Measurements from ENCODE around the gene SEZ6L.

Gene SEZ6L

GRCh38 chr22:26342745-26343410 lies 173.6 kb downstream of the SEZ6L start:
- DNase-seq, result no peak

DNA sequence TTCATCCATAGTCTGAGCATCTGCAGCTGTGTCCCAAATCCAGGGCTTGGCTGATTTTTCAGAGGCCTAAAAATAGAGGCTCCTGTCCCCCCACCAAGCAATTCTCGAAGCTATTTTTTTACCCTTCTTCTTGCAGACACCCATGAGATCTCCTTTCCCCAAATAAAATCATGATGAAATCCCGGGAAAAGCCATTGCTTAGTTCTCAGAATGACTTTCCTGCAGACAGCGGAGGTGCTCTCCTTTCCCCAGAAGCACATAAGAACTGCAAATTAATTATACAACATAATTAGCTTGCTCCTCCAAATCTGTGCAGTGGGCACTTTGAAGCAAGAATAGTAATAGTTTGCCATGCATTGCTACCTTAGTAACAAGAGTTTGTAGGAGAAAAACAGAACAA lies 176.2 kb downstream of the SEZ6L start:
- DNase-seq, result no peak

- DNase-seq, result no peak
These were observed 179.7 kb downstream of the SEZ6L start for GRCh38 chr22:26348810-26349526.

DNA sequence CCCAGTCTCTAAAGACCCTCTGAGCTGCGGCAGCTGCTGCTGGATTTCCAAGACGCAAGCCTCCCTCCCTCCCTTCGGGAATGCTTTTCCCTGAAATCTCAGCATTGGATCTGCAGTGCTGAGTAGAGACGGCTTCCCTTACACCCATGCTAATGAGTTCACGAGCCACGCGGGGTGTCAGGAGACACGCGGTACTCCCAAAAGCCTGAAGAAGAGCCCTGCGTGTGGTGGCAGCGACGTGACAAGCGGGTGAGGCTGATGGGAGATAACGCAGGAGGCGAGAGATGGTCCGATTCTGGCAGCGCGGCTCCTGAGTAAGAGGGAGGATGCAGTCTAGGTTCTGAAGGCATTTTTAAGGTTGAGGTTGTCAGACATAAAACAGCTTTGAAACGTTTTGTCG lies 185.4 kb downstream of the SEZ6L start:
- DNase-seq, result no peak

DNA sequence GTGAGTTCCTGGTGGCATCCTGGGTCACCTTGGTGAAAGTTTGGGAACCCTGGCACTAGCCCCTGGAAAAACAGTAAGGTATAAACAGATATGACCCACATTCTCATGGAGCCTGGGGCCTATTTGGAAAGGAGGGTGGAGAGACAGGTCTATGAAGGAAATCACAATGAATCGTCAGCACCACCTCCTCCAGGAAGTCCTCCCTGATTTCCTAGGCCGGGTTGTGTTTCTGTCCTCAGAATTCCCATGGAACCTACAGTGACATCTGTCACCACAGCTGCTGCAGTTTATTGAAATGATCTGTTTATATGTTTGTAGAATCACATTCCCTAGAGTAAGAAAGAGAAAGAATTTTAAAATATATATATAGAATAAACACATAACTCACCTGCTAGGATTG lies 188.0 kb downstream of the SEZ6L start:
- no peak for DNase-seq

DNA sequence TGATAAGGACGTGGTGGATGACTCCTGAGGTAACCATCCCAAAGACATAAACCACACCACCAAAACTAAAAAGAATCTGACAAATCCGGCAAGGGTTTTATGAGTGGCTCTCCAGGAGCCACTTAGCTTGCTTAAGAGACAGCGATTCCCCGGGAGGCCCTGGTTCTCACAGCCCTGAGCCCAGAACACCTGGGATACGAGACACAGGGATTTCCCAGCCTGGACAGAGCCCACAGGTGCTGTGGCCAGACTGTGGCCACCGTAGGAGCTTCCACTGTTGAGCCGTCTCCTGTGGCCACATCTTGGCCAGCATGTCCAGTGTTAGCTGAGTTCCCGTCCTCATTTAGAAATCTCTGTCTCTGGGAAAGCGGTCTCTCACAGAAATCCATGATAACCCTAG lies 188.6 kb downstream of the SEZ6L start:
- DNase-seq, result no peak

DNA sequence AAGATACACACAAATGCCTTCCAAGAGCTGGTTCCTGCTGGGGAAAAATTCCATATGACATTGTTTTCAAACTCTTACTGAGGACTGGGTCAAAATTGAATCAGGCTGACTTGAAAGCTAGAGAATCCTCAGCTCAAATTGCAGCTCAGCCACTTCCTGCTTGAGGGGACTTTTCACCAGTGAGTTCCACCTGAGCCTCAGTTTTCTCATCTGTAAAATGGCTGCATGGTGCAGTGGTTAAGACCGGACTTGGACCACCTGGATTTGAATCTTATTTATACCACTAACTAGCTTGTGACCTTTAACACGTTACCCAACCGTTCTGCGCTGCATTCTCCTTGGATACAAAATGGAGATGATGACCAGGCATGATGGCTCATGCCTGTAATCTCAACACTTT lies 189.9 kb downstream of the SEZ6L start:
- no peak for DNase-seq

- peak; percentile 32 for DNase-seq
These were observed 191.1 kb downstream of the SEZ6L start for GRCh38 chr22:26360169-26360885.

DNA sequence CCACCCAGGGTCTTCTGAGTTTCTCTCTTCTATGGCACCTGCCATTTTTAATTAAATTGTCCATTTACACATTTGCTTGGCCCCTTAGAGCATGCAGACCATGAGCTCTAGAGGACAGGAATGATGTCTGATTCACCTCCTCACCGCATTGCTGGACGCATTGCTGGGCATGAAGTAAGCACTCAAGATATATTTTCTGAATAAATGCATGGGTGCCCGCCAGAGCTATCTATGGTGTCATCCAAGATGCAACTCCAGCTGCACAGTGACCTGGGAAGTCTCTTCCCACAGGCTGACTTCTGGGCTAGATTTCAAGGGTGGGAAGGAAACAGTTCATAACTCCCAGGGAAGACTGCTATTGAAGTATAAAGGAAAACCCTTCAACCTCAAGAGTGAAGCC lies 193.2 kb downstream of the SEZ6L start:
- no peak for DNase-seq

DNA sequence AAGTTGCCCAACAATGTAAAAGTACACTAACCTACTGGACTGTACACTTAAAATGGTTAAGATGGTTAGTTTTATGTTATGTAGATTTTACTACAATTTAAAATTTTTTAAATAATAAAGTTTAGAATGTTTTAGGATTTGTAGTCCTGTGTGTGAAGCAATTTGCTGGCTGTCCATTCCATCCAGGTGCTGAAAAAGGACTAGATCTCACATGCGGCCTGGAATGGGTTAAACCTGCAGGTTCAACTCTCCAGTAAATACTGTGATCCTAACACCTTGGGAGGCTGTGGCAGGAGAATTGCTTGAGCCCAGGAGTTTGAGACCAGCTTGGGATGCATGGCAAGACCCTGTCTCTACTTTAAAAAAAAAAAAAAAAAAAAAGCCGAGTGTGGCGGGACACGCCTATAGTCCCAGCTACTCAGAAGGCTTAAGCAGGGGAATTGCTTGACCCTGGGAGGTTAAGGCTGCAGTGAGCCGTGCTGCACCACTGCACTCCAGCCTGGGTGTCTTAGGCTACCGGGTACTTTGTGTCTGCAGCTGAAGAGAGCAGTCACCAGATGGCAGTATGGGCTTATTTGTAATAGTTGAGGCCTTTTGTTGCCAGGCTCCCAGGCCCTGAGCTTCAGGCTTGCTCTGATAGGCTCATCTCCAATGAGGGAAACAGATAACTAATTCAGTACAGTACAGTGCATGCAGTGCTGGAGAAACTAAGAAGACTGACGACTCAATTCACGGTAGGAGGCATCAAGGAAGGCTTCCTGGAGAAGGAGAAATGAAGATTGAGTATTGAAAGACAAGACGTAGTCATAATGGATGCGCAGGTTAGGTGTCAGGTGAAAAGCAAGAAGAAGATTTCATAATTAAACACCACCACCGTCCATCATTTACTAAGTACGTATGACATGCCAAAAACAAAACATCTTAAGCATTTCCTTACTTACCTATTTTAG lies 195.1 kb downstream of the SEZ6L start:
- peak; percentile 30 for DNase-seq

DNA sequence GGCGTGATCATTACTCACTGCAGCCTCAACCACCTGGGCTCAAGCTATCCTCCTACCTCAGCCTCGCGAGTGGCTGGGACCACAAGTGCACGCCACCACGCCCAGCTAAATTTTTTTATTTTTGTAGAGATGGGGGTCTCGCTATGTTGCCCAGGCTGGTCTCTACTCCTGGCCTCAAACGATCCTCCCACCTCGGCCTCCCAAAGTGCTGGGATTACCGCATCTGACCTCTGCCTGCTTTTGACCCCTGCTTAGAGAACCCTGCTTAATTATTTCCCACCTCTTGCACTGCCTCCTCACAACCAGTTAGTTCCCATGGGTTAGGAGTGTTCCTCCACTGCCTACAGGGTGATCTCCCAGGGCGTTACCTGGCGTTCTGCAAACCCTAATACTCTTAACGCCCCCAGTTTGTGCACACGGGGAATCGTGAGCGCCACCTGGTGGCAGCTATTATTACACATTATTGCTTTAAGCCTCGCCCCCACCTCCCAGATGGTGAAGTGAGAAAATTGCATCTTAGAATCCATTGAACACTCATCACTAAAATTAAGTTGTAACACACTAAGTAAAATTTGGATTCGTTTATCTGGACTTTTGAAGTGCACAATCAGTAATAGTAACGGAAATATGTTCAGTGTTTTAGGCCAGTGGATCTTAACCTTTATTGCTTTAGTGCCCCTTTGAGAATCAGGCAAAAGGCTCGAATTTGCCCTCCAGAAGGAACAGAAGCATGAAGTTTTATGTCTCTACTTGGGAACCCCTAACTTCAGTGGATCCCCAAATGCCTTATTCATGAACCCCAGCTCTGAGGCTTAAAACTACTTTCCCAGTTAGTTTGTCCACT lies 198.4 kb downstream of the SEZ6L start:
- no peak for DNase-seq

- no peak for DNase-seq
These were observed 203.6 kb downstream of the SEZ6L start for GRCh38 chr22:26372890-26373289.

DNA sequence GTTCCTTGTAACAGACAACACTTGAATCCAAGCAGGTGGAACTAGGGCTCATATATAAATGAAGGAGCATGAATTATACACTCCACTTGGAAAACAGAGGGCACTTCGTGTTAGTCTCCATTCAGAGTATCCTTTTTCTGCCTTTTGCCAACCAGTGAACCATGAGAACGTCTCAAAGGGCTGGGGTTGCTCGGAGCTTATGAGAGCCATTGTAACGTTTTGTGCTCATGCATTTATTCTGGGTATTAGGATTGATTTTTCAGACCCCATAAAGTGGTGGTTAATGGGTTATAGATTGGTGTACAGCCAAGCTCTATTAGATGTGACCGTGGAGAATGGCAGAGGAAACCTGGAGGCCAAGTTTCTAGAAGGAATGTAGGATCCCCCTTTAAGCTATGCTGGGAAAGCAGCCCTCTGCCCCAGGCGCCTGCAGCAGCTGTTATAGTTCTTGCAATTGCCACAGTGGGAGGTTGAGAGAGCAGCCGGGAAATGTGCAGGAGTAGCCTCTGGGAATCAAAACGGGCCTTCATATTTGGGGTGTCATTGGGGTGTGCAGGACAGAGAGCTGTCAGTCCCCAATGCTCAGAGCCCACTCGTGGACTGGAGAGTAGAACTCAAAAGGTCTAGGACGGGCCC lies 205.2 kb downstream of the SEZ6L start:
- no peak for DNase-seq

DNA sequence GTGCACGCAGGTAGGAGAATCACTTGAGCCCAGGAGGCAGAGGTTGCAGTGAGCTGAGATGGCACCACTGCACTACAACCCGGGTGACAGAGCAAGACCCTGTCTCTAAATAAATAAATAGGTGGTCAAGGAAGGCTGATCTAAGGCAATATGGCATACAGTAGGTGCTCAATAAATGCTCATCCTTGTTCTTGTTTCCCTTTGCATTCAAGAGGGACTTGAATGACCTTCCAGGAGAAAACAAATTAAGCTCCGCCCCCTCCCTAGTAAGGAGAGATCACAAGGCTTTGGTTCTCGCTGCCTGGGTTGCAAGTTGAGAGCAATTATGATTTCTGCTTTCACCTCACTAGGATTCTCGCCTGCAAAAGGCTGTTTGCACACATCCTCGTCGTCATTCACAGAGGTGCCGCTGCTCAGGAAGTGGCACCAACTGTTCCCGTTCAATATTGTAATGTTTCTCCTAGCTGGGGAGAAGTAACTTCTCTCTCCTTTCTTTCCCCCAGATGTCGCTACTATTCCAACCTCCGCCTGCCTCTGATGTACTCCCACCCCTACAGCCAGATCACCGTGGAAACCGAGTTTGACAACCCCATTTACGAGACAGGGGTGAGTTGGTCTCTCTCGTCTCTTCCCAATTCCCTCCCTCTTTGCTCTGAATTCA lies 208.0 kb downstream of the SEZ6L start:
- no peak for DNase-seq

DNA sequence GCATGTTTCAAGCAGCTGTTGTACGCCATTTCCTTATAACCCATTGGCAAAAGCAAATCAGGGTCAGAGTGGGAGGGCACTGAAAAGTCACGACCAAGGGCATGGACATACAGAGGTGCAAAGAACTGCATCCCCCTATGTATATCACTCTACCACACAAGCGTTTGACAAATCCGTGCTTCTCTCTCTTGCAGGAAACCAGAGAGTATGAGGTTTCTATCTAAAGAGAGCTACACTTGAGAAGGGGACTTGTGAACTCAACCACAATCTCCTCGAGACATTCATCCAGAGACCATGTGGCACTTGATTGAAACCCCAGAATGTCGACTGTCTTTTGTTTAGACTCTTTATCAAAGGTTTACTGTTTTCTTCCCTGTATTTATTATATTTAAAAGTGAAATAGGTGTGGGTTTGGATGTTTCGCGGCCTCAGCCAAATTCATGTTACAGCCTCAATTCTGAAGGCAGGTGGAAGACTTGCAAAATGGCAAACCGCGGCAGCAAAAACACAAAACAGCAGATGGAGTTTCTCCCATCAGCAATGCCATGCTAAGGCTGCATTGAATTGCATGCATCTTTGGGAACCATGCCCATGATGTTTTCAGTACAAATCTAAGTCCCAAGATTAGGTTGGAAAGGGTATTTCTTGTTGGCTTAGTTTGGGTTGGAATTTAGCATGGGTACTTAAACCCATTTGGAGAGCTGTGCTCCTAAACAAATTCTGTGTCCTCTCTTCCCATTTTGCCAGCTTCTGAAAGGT lies 211.0 kb downstream of the SEZ6L start:
- DNase-seq, result no peak

DNA sequence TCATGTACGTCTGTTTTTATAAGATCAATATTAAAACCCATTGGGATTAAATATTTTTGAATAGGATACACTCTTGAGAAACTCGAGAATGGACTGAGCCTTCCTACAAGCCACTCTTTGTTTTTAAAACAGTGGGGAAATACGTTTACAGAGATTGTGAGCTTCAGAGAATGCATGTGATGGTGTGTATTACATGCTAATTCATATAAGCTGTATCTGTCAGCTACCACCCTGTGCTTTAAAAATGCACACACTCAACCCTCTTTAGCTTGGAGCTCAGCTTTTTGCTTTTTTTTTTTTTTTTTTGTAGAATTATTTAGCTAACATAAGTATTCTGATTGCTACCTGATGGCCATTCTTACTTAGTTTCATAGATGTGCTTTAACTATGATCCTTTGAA lies 213.5 kb downstream of the SEZ6L start:
- no peak for DNase-seq

GRCh38 chr22:26383968-26384556 lies 214.8 kb downstream of the SEZ6L start:
- DNase-seq, result no peak

DNA sequence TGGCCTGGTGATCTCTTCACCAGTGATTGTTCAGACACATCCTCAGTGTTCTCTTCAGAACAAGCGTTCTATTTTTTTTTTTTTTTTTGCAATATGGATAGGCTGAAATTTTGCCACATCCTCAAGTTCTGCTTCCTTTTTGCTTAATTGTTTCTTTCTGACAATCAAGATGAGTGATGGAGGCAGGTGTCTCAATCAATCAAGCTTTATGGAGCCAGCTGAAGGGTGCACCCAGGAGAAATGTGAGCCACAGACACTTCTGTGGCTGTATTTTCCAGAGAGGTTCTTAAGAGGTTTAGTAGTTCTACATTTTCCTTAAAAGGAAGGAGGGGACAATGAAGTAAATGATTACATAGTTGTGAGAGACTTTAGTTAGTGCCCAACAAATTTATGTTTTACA lies 215.9 kb downstream of the SEZ6L start:
- no peak for DNase-seq

GRCh38 chr22:26389125-26389524 lies 219.9 kb downstream of the SEZ6L start:
- DNase-seq, result no peak

DNA sequence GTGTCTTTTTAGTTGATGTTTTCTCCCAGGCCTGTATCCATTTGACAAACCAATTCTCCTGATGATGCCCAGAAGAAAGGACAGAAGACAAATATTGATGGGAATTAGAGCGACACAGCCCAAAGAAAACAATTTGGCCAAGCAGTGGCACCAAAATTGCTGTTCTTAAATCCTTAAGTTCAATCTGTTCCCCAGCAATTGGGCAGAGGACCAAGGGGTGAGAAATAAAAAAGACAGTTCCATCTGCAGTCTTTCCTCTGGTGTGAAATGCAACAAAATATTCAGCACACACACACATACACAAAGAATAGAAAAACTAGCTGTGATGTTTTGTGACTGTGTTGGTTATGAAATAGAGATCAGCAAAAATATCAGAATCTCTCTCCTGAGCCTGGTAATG lies 221.8 kb downstream of the SEZ6L start:
- DNase-seq, result no peak
